GM18505 (cell line): Measurements from ENCODE around the gene CBS.
"Not testable (repeated sequence)": the region's sequence is repeated elsewhere in the genome, so short reads cannot be mapped to it uniquely, and the experiment has no call there.

Source experiments
- ATAC-seq: cut with Tn5 transposase; IDR thresholded peaks from one replicate; pipeline ENCODE4 v1.9.1; 2021; ENCODE audit not compliant: unreplicated experiment

Gene CBS

GRCh38 chr21:43069682-43070081, 6.0 kb downstream of the CBS start:
- ATAC-seq, result not testable (repeated sequence)

GRCh38 chr21:43068065-43068464, 7.6 kb downstream of the CBS start:
- not testable (repeated sequence) for ATAC-seq

DNA sequence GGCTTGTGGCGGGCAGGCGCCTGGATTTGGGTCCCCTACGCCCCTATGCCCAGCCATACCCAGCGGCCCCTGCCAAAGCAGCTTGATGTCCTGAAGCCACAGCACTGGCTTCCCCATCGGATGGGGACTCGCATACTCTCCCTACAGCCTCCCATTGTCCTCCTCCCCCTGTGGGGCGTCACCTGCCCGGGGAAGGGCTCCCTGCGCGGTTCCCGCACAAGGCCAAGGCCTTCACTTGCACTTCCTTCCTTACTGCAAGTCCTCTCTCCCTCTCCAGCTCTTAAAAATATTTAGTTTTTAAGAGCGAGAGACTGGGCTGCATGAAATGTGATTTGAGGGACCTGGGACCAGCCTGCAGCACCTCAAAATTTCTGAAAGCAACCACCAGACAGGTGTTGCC, 8.9 kb downstream of the CBS start:
- ATAC-seq, result not testable (repeated sequence)

GRCh38 chr21:43065991-43066390, 9.6 kb downstream of the CBS start:
- not testable (repeated sequence) for ATAC-seq

DNA sequence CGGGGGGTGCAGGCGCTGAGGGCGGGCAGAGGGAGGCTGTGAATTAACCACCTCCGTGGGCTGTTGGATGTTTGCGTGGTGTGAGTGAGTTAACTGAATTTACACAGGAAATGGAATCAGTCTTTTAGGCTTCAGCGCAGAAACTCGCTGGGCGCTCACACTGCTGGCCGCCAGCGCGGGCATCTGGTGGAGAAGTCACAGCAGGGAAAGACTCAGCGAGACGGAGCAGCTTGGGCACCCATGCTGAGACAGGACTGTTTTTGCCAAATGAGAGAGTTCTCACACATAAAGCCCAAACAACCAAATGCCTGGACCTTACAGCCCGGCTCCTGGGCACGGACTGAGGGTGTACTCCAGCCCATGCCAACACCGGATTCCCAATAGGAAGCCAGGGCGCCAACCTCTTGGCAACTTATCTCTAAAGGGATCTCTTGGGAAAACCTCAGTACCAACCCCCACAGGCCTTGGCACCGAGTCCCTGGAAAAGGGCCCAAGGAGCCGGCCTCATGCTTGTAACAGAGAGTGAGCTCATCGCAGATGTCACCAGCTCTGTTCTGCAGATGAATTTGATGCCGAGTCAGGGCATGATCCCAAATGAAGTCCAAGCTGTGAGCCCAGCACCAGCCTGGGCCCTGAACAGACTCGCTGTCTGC, 11.2 kb downstream of the CBS start:
- ATAC-seq, result not testable (repeated sequence)

DNA sequence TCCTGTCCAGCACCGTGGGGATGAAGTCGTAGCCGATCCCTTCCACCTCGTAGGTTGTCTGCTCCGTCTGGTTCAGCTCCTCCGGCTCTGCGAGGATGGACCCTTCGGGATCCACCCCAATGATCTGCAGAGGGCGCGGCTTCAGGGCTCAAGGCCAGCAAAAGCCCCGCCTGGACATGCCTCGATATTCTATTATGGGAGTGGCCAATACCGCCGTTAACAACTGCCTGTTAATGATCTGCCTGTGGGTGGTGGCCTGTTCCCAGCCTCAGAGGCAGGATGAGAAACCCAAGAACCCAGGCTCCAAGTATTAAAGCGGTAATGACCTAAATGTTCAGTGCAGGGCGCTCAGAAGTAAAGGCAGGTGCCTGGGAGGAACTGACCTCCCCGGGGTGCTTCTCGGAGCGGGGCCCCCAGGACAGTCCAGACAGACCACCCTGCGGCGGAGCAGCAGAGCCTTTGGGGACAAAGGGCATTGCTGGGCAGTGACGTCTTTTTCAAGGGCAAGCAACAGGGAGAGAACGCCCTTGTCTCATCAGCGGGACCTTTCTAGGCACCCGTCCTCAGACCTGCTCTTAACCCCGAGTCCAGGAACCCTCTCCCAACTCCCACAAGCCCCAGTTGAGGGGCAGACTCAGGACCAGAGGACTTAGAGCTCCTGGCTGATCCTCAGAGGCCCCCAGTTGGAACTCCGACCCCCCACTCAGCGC, 12.5 kb downstream of the CBS start:
- ATAC-seq, result not testable (repeated sequence)

GRCh38 chr21:43053112-43053511, 22.5 kb downstream of the CBS start:
- not testable (repeated sequence) for ATAC-seq

DNA sequence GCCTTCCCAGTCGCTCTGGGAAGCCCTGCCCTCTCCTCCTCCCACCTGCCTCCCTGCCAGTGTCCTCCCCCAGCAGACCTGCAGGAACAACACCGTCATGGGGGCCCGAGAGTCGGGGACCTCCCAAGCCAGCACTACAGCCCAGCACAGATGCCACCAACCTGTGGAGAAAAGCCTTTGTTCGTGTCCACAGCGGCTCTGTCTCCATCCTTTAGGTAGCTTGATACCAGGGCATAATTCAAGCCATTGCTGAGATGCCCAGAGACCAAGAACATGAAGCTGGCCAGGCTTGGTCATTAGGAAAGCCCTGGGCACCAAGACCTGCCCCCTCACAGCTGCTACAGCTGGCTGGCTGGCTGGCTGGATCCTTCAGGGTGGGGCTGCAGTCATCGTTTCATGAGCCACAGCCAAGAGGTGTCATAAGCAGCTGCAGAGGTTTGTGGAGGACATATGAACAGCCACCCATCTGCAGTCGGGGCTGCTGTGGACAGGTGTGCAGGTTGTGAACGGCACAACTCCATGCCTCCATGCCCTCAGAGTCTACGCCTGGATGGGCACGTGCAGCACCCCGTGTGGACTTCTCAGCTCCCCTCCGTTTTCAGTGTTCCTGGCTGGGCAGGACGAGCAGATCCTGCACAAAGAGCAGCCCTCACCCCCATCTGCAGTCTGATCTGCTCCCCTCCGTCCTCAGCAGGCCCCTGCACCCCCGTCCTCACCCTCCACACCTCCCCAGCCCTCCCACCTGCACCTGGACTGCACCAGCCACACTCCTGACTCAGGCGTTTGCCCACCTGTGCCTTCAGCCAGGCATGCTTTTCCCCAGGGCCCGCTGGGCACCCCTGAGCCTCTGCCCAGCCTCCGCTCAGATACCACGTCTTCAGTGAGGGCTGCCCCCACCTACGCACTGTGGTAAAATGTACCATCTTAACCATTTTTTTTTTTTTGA, 29.5 kb downstream of the CBS start:
- ATAC-seq, result not testable (repeated sequence)

DNA sequence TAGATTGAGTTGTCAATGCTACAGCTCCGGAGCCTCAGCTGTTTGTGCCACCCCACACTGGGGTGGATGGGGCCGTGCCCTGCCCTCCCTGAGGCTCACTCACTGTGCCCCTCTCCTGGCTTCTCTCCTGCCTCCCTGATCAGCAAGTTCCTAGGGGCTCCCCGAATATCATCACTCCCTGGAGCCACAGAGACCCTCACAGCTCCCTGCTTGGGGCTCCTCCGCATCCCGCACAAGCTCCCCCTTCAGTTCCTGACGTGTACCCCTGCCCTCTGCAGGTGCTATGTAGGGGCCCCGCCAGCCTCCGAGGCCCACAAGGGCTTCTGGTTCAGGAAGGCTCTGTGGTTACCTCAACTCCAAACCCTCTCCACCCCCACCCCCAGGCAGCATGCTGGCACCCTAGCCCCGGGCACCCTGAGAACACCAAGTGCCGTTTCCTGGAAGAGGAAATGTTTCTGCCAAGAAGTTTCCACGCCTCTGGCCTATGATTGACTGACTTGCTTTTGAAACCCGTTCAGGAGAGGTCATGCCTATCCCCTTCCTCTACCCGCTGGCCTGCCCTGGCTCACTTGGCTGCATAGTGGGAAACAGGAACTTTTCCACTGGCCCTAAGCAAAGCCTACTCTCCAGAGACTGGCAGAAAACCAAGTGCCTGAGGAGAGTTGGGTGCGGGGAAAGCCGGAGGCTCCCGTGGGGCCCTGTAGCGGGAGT, 30.3 kb downstream of the CBS start:
- ATAC-seq, result not testable (repeated sequence)

DNA sequence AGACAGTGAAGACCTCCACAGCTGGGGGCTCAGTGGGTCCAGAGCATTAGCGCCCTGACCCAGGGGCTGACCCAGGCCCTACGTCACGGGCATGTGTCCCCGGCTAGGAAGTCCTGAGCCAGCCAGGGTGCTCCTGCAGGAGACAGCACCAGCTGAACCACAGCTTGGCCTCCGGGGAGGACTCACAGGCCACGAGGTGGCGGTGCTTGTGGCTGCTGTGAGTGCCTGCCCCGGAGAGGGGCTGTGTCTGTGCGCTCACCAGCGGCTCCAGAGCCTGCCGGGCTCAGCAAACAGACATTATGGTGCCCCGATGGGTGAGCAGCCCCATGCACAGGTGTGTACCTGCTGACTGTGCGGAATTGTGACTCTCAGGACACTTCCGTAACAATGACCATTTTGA, 31.1 kb downstream of the CBS start:
- ATAC-seq, result not testable (repeated sequence)

DNA sequence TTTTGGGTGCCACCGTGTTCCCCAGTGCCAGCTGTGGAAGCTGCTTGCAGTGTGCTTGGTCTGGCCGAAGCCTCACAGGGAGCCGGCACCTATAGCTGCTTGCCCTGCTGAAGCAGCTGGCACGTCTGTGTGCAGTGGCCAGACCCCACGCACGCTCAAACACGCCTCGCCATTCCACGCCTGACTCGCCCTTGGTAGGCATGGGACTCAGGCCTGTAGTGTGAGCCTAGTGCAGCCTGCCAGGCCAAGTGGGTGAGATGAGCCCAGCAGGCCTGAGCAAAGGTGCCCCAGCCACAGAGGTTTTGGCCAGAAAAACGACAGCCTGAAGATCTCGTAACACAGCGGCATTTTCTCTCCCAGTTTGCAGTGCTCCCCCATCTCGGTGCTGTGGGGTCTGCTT, 32.3 kb downstream of the CBS start:
- not testable (repeated sequence) for ATAC-seq

DNA sequence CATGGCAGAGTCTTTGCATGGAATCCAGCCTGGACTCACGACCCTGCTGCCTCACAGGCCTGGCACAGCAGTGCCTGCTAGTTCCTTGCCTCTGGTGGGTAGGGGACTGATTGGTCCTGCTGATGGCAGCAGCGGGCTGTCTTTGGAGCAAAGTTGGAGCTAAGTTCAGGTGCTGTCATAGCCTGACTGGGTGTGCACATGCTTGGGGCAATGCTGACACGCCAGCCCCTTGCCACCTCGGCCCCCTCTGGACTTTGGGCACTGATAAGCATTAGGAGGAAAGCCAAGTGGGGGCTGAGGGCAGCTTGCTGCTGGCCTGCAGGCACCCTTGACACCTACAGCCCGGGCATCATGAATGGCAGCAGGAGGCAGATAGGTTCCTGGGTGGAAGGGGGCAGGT, 33.5 kb downstream of the CBS start:
- not testable (repeated sequence) for ATAC-seq

DNA sequence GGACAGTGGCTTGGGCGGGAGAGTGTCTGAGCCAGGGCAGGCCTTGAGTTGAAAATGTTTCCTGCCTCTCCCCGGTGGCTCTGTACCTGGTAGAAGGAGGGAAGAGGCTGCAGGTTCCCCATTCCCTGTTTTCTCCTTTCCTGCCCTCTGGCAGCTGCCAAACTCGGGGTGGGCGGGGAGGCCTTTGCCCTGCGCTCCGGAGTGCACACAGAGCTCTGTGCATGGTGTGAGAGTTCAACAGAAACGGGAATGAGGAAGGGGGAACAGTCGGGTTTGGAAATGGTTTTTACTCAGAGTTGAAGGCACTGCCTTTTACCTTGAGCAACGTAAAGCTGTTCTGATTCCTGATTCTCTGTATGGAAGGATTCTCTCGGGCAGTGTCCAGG, 37.0 kb downstream of the CBS start:
- ATAC-seq, result not testable (repeated sequence)

DNA sequence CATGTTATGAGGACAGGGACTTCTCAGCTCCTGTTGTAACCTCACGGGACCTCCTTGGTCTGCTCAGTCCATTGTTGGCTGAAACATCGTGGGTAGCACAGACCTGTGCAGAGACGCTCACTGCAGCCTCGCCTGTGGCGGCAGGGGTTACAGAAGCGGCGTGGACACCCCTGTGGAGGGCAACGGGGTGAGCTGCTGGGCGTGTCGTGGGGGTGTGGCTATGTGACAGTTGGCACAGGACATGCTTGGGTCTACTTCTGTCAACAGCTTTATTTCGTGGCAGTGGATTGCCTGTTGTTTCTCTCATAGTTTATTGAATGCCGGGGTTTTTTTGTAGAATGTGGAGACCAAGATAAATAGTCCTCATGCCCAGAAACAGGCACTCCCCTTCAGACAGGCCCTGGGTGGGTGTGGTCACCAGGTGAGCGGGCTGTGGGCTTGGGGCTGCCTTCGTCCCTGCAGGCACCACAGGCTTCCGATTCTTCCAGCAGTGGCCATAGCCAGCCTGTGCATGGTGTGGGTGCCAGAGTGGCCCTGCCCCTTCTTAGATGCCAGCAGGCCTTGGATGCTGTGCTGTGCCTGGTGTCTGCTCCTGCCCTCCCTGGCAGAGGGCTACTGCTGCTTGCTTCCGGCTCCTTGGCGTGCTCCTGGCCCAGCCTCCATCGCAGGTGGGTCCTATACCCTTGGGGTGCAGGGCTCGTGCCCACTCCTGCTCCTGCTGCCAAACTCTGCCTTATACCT, 37.5 kb downstream of the CBS start:
- not testable (repeated sequence) for ATAC-seq

DNA sequence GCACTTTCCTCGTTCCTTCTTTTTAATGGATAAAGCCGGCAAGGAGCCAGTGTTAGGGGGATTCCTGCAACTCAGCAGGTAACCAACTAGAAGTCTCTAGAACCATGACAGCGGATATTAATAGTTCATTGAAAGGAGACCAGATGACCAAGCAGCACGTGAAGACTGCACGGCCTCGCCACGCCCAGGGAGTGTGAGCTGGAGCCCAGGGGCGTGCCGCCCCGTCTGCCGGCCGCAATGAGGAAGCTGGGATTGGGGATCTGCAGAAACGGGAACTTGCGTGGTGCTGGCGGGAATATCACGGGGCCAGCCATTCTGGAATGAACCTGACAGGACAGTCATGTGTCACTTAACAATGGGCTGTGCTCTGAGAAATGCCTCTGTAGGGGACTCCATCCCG, 38.7 kb downstream of the CBS start:
- not testable (repeated sequence) for ATAC-seq
